Liver (tissue), 9 donors: ENCODE results near the gene CD46. TPM values are rescaled to one million over a fixed set of nuclear protein-coding genes. Genes with fewer than 3 reads are reported as not detected.
A peak's percentile ranks its signal among the peaks of the same experiment; 100 is the strongest.

Experiments used
- DNase-seq: peaks from one replicate; pipeline ENCODE4 v3.0.0-alpha.2; 2017; ENCODE audit warnings: low spot score
- H3K27ac ChIP-seq, 2 donors: one replicate each; pipeline ENCODE4 v1.7.0; 2013; ENCODE audit warnings: inconsistent platforms in 2 of 2, low read length in 2 of 2, control low read depth in 1 of 2, low read depth in 1 of 2, mild to moderate bottlenecking in 1 of 2
- H3K27me3 ChIP-seq, 4 donors: one replicate each; pipeline versions ENCODE4 v1.6.1 to v1.7.0; 2013; ENCODE audit warnings: low read length in 3 of 4, inconsistent platforms in 1 of 4, mild to moderate bottlenecking in 1 of 4, moderate library complexity in 1 of 4; ENCODE audit not compliant: control insufficient read depth in 4 of 4, insufficient read depth in 4 of 4
- H3K36me3 ChIP-seq, 4 donors: one replicate each; pipeline versions ENCODE4 v1.6.1 to v1.7.0; 2013; ENCODE audit warnings: low read length in 3 of 4, mild to moderate bottlenecking in 3 of 4, low read depth in 1 of 4, moderate library complexity in 1 of 4; ENCODE audit not compliant: control insufficient read depth in 4 of 4, insufficient read depth in 3 of 4
- H3K4me1 ChIP-seq, 4 donors: one replicate each; pipeline versions ENCODE4 v1.6.1 to v1.7.0; 2013; ENCODE audit warnings: low read length in 3 of 4, mild to moderate bottlenecking in 3 of 4, moderate library complexity in 1 of 4; ENCODE audit not compliant: control insufficient read depth in 4 of 4, insufficient read depth in 4 of 4
- H3K4me3 ChIP-seq, 3 donors: one replicate each; pipeline versions ENCODE4 v1.6.1 to v1.7.0; 2013; ENCODE audit warnings: low read length in 3 of 3, control low read depth in 1 of 3, low read depth in 1 of 3, mild to moderate bottlenecking in 1 of 3
- H3K9ac ChIP-seq, 2 donors: one replicate each; pipeline ENCODE4 v1.7.0; 2013; ENCODE audit warnings: low read length in 2 of 2, mild to moderate bottlenecking in 2 of 2, moderate library complexity in 2 of 2, control low read depth in 1 of 2, low read depth in 1 of 2
- H3K9me3 ChIP-seq, 4 donors: one replicate each; pipeline versions ENCODE4 v1.6.1 to v1.7.0; 2013; ENCODE audit warnings: low read length in 3 of 4; ENCODE audit not compliant: control insufficient read depth in 4 of 4
- EGR1 ChIP-seq, 2 donors: IDR thresholded peaks; 2 replicates each; pipeline ENCODE4 v1.6.1; 2016 to 2018; ENCODE audit warnings: antibody characterized with exemption in 2 of 2, low read depth in 2 of 2
- FOXA1 ChIP-seq: IDR thresholded peaks from 2 replicates; pipeline ENCODE4 v1.6.1; 2016; ENCODE audit warnings: antibody characterized with exemption
- FOXA2 ChIP-seq: IDR thresholded peaks from 2 replicates; pipeline ENCODE4 v1.6.1; 2016; ENCODE audit warnings: antibody characterized with exemption
- GABPA ChIP-seq, 2 donors: IDR thresholded peaks in 1 of 2; conservative IDR thresholded peaks in 1 of 2; 2 replicates each; pipeline ENCODE4 v1.6.1; 2016; ENCODE audit warnings: antibody characterized with exemption in 2 of 2, mild to moderate bottlenecking in 1 of 2, moderate library complexity in 1 of 2
- HNF4A ChIP-seq, 2 donors: conservative IDR thresholded peaks; 2 replicates each; pipeline ENCODE4 v1.6.1; 2016; ENCODE audit warnings: antibody characterized with exemption in 2 of 2, mild to moderate bottlenecking in 2 of 2
- HNF4G ChIP-seq: IDR thresholded peaks from 2 replicates; pipeline ENCODE4 v1.6.1; 2016; ENCODE audit warnings: antibody characterized with exemption
- JUND ChIP-seq, 2 donors: IDR thresholded peaks; 2 replicates each; pipeline ENCODE4 v1.6.1; 2016; ENCODE audit warnings: antibody characterized with exemption in 2 of 2
- RAD21 ChIP-seq, 2 donors: IDR thresholded peaks; 2 replicates each; pipeline ENCODE4 v1.6.1; 2016; ENCODE audit warnings: antibody characterized with exemption in 2 of 2, mild to moderate bottlenecking in 2 of 2
- SP1 ChIP-seq: IDR thresholded peaks from 2 replicates; pipeline ENCODE4 v1.6.1; 2018; ENCODE audit warnings: antibody characterized with exemption, mild to moderate bottlenecking
- TAF1 ChIP-seq: conservative IDR thresholded peaks from 2 replicates; pipeline ENCODE4 v1.6.1; 2016; ENCODE audit warnings: antibody characterized with exemption, mild to moderate bottlenecking
- YY1 ChIP-seq: IDR thresholded peaks from 2 replicates; pipeline ENCODE4 v1.6.1; 2016; ENCODE audit warnings: antibody characterized with exemption, mild to moderate bottlenecking
- WGBS: extraction: QIAGEN DNeasy Blood & Tissue Kit; methylation state at CpG from one replicate; pipeline ENCODE4 v1.1.7; 2013; 5-methylcytosine and 5-hydroxymethylcytosine counted together
- polyA plus RNA-seq, 2 donors: library from polyadenylated mRNA; stranded (reverse) in 1 of 2; unstranded in 1 of 2; fragments of 200-250 nt in 1 of 2; fragments of >200 nt in 1 of 2; fragmentation: Nextera tagmentation in 1 of 2; extraction: Ambion mirVana in 1 of 2; gene quantifications; one replicate each; pipeline versions ENCODE4 v1.2.1 to v1.2.3, GENCODE V29; 2013 to 2015
- total RNA-seq, 2 donors: library from RNA; depleted of rRNA; stranded (reverse); fragments of >200 nt; gene quantifications; one replicate each; pipeline ENCODE4 v1.2.3, GENCODE V29; 2014
- TF ChIP-seq, protein P1 (sequence below): IDR thresholded peaks from 2 replicates; pipeline ENCODE4 v1.6.1; 2016; ENCODE audit warnings: antibody characterized with exemption
- TF ChIP-seq, protein P2 (sequence below): IDR thresholded peaks from 2 replicates; pipeline ENCODE4 v1.6.1; 2016; ENCODE audit warnings: antibody characterized with exemption
- TF ChIP-seq, protein P3 (sequence below): IDR thresholded peaks from 2 replicates; pipeline ENCODE4 v1.6.1; 2016; ENCODE audit warnings: antibody characterized with exemption
- TF ChIP-seq, protein P4 (sequence below): IDR thresholded peaks from 2 replicates; pipeline ENCODE4 v1.6.1; 2016; ENCODE audit warnings: antibody characterized with exemption, mild to moderate bottlenecking
- TF ChIP-seq, protein P5 (sequence below): fragments of 150-350 bp; IDR thresholded peaks from 2 replicates; pipeline ENCODE4 v1.5.1; 2017; ENCODE audit warnings: improper control_type of control experiment, low read depth, low read length; ENCODE audit not compliant: missing input control
- donor health status: healthy.
- donor health status: healthy.
- donor health status: healthy.
- donor health status: healthy.
- donor health status: healthy.

The CD46 gene
- total and polyA plus RNA-seq, 4 donors: 71.3 to 177 (median 121) TPM

DNA sequence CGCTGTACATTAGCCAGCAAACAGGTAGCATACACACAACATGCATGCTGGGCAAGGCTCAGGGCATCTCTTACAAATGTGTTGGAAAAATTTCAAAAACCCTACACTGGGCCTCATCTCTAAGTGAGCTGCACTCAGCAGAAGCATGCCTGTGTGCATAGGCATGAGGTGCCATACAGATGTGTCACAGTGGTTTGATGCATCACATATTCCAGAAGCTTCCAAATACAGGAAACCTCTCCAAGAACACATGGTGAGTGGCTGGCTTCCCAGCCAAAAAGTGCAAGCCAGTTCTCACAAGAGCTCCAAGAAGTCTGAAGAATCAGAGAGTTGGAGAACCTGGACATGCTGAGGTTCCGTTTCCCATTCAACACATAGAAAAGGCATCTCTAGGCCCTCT is 58.3 kb downstream of the CD46 start:
- Histone ChIP-seq H3K27ac (peak overlapping the region; percentile 44 to 45), H3K4me3 (no peak overlapping the region), H3K9me3 (no peaks in the 10 kb centered on the region), H3K36me3 (peaks cover 3 to 65% (median 54%) of the 10 kb centered on the region in 4 donors), H3K4me1 (peaks cover 16 to 73% (median 64%) of the 10 kb centered on the region in 4 donors), H3K9ac (no peak overlapping the region), H3K27me3 (no peaks in the 10 kb centered on the region)
- TF ChIP-seq FOXA2 (no peak), RAD21 (IDR thresholded peaks at IDR 0.05) (no peak), JUND (IDR thresholded peaks at IDR 0.05) (no peak), EGR1 (IDR thresholded peaks at IDR 0.05; ENCODE audit: low read depth in 2 of 2) (no peak), YY1 (no peak), GABPA (IDR thresholded peaks at IDR 0.05 in 1 of 2, conservative IDR thresholded peaks at IDR 0.05 in 1 of 2) (no peak), FOXA1 (no peak), TAF1 (no peak), HNF4A (conservative IDR thresholded peaks at IDR 0.05) (no peak), HNF4G (no peak), SP1 (no peak)
- TF ChIP-seq, protein P1, sequence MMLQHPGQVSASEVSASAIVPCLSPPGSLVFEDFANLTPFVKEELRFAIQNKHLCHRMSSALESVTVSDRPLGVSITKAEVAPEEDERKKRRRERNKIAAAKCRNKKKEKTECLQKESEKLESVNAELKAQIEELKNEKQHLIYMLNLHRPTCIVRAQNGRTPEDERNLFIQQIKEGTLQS: no peak
- TF ChIP-seq, protein P2, sequence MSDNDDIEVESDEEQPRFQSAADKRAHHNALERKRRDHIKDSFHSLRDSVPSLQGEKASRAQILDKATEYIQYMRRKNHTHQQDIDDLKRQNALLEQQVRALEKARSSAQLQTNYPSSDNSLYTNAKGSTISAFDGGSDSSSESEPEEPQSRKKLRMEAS: no peak
- TF ChIP-seq, protein P3, sequence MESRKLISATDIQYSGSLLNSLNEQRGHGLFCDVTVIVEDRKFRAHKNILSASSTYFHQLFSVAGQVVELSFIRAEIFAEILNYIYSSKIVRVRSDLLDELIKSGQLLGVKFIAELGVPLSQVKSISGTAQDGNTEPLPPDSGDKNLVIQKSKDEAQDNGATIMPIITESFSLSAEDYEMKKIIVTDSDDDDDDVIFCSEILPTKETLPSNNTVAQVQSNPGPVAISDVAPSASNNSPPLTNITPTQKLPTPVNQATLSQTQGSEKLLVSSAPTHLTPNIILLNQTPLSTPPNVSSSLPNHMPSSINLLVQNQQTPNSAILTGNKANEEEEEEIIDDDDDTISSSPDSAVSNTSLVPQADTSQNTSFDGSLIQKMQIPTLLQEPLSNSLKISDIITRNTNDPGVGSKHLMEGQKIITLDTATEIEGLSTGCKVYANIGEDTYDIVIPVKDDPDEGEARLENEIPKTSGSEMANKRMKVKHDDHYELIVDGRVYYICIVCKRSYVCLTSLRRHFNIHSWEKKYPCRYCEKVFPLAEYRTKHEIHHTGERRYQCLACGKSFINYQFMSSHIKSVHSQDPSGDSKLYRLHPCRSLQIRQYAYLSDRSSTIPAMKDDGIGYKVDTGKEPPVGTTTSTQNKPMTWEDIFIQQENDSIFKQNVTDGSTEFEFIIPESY: no peak
- TF ChIP-seq, protein P4, sequence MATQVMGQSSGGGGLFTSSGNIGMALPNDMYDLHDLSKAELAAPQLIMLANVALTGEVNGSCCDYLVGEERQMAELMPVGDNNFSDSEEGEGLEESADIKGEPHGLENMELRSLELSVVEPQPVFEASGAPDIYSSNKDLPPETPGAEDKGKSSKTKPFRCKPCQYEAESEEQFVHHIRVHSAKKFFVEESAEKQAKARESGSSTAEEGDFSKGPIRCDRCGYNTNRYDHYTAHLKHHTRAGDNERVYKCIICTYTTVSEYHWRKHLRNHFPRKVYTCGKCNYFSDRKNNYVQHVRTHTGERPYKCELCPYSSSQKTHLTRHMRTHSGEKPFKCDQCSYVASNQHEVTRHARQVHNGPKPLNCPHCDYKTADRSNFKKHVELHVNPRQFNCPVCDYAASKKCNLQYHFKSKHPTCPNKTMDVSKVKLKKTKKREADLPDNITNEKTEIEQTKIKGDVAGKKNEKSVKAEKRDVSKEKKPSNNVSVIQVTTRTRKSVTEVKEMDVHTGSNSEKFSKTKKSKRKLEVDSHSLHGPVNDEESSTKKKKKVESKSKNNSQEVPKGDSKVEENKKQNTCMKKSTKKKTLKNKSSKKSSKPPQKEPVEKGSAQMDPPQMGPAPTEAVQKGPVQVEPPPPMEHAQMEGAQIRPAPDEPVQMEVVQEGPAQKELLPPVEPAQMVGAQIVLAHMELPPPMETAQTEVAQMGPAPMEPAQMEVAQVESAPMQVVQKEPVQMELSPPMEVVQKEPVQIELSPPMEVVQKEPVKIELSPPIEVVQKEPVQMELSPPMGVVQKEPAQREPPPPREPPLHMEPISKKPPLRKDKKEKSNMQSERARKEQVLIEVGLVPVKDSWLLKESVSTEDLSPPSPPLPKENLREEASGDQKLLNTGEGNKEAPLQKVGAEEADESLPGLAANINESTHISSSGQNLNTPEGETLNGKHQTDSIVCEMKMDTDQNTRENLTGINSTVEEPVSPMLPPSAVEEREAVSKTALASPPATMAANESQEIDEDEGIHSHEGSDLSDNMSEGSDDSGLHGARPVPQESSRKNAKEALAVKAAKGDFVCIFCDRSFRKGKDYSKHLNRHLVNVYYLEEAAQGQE: no peak
- TF ChIP-seq, protein P5, sequence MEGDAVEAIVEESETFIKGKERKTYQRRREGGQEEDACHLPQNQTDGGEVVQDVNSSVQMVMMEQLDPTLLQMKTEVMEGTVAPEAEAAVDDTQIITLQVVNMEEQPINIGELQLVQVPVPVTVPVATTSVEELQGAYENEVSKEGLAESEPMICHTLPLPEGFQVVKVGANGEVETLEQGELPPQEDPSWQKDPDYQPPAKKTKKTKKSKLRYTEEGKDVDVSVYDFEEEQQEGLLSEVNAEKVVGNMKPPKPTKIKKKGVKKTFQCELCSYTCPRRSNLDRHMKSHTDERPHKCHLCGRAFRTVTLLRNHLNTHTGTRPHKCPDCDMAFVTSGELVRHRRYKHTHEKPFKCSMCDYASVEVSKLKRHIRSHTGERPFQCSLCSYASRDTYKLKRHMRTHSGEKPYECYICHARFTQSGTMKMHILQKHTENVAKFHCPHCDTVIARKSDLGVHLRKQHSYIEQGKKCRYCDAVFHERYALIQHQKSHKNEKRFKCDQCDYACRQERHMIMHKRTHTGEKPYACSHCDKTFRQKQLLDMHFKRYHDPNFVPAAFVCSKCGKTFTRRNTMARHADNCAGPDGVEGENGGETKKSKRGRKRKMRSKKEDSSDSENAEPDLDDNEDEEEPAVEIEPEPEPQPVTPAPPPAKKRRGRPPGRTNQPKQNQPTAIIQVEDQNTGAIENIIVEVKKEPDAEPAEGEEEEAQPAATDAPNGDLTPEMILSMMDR: no peak
- DNase-seq: no peak
- WGBS: 94% methylated on average over 2 of the region's 2 CpGs
